Urinary bladder (tissue), 4 donors: ENCODE data around the gene SH3PXD2A. TPM values are rescaled to one million over a fixed set of nuclear protein-coding genes. Genes with fewer than 3 reads are reported as not detected.

Experiments
- DNase-seq: peaks from one replicate; pipeline ENCODE4 v3.0.0-alpha.2; 2015; ENCODE audit errors: extremely low spot score
- H3K27ac ChIP-seq: one replicate; pipeline ENCODE4 v1.5.1; 2013; ENCODE audit warnings: low read depth, mild to moderate bottlenecking, moderate library complexity
- H3K36me3 ChIP-seq: one replicate; pipeline ENCODE4 v1.6.1; 2013; ENCODE audit warnings: mild to moderate bottlenecking, moderate library complexity; ENCODE audit not compliant: insufficient read depth
- H3K4me1 ChIP-seq: one replicate; pipeline ENCODE4 v1.6.1; 2013; ENCODE audit warnings: mild to moderate bottlenecking, moderate library complexity; ENCODE audit not compliant: insufficient read depth
- H3K4me3 ChIP-seq: one replicate; pipeline ENCODE4 v1.5.1; 2013; ENCODE audit warnings: low read depth, low read length
- WGBS: extraction: QIAGEN DNeasy Blood & Tissue Kit; methylation state at CpG from one replicate; pipeline ENCODE4 v1.1.7; 2013; 5-methylcytosine and 5-hydroxymethylcytosine counted together
- polyA plus RNA-seq: library from polyadenylated mRNA; stranded (reverse); fragments of 200-250 nt; gene quantifications from one replicate; pipeline ENCODE4 v1.2.3, GENCODE V29; 2013
- total RNA-seq: library from RNA; depleted of rRNA; stranded (reverse); fragments of >200 nt; gene quantifications from one replicate; pipeline ENCODE4 v1.2.3, GENCODE V29; 2014
- donor health status: healthy with polysubstance abuse.
- donor health status: healthy.

SH3PXD2A gene
- total and polyA plus RNA-seq, 2 donors: 29.6 to 56.9 TPM

DNA sequence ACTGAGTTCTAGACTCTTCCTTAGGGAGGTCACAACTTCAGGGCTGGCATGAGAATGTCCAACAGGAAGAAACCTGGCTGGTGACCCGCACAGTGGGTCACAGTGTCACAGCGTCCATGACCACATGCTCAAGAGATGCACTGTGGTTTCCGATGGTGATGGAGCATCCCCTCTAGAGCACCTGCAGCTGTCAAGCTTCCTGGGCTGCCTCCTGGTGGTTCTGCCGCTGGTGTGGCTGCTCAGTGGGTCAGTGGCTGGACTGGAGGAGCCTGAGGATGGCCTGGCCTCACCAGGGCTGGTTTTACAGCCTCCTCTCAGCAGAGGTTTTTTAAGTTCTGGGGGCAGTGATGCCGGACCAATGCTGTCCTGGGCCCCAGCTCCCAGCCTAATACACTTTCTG is 149.3 kb downstream of the SH3PXD2A start:
- Histone ChIP-seq H3K27ac (no peak overlapping the region), H3K36me3 (no peaks in the 10 kb centered on the region), H3K4me3 (no peak overlapping the region), H3K4me1 (no peaks in the 10 kb centered on the region)
- 87% methylated on average over 5 of the region's 5 CpGs for WGBS
- no peak for DNase-seq

DNA sequence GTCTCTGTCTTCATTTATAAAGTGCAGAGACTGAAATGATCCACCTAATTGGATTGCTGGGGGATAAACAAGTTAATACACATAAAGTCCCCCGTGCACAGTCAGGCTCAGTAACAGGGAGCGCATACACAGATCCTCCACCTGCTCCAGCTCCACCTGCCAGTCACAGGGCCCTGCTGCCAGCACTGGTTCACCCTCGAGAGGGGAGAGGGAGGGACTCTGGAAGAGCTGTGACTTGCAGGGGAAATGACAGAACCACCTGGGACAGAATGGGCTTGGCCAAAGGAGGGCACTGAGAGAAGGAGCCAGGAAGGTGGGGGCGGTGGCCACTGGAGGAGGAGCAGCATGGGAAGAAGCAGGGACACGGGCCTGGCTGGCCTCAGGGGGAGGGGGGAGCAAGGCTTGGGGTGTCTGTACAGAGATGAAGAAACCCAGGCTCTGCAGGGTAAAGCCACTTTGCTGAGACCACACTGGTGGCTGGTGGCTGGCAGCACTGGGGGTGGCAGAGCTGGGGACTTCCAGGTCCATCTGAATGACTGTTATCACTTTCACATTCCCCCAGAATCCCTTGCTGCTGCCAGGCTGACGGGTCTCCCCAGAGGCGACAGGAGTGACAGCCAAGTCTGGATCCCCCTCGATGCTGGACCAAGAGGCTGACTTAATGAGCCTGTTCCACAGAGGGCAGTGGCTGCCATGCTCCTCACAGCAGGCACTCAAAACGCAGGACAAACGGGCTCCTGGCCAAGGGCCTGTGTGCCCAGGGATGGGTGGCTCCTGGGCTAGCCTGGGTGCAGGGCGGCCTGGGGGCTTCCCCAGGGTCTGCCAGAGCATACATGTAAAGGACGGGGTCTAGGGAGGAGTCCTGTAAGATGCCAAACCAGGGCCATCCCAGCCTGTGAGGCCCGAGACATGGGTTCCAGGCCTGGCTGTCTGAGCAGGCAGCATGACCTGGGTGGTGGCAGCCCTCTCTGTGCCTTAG is 151.1 kb downstream of the SH3PXD2A start:
- WGBS: 86% methylated on average over 13 of the region's 13 CpGs
- H3K4me1 ChIP-seq: no peaks in the 10 kb centered on the region
- no peak for DNase-seq
- no peak overlapping the region for H3K27ac ChIP-seq
- no peak overlapping the region for H3K4me3 ChIP-seq
- no peaks in the 10 kb centered on the region for H3K36me3 ChIP-seq

- Histone ChIP-seq H3K36me3 (no peaks in the 10 kb centered on the region), H3K27ac (no peak overlapping the region), H3K4me1 (no peaks in the 10 kb centered on the region), H3K4me3 (no peak overlapping the region)
- WGBS: 65% methylated on average over 1 of the region's 1 CpG
- no peak for DNase-seq
Observed at GRCh38 chr10:103701380-103702222, 153.8 kb downstream of the SH3PXD2A start.

- DNase-seq: no peak
- H3K36me3 ChIP-seq: no peaks in the 10 kb centered on the region
- H3K4me3 ChIP-seq: no peak overlapping the region
- no peak overlapping the region for H3K27ac ChIP-seq
- no peaks in the 10 kb centered on the region for H3K4me1 ChIP-seq
Observed at GRCh38 chr10:103700436-103700715, 155.0 kb downstream of the SH3PXD2A start.

DNA sequence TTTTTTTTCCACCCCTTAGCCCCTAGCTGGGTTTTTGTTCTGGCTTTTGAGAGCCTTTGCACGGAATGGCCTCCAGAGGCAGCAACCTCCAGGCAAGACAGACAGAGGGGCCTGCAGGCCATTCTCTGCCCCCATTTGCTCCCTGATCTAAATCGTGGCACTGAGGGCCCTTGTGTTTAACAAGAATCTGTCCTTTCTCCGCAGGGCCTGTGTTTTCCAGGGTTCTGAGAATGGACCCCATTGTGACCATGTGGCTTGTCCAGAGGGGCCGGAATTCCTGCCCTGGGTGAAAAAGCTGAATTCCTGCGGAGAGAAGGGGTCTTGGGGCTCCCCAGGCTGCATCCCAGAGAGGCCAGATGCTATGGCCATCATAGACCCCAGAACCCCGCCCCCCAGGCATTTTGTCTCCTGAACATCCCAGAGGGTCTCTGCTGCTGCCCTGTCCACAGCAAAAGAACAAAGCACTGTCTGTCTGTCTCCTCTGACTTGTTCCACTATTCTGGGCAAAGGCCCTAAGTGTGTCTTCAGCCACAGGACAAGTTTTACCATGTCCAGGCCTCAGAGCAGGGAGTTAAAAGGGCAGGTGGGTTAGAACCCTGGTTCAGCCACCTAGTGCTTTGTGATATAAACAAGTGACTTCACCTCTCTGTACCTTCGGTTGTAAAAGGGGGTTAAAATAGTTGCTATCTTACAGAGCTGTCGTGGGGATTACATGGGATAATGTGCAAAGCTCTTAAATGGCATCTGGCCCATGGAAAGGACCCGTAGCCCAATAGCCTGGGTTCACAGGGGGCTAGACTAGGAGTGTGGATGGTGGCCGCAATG is 155.6 kb downstream of the SH3PXD2A start:
- DNase-seq: no peak
- Histone ChIP-seq H3K36me3 (no peaks in the 10 kb centered on the region), H3K27ac (no peak overlapping the region), H3K4me3 (no peak overlapping the region), H3K4me1 (no peaks in the 10 kb centered on the region)
- 69% methylated on average over 10 of the region's 10 CpGs for WGBS

DNA sequence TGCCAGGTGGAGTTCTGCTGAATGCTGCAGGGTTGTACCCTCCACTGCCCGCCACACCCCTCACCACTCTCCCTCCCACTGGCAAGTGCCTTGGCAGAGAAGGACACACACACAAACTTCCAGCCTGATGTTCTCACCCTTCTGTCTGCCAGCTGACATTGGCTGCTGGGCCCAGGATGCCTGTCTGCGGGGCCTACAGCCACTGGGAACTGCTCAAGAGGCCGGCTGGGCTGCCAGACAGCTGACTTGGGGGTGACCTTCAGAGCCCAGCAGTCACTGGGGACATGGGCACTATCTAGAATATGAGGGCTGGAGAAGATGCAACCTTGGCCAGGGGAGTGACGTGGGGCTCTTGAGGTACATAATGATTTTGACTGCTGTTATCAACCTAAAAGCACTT is 157.1 kb downstream of the SH3PXD2A start:
- no peak overlapping the region for H3K4me3 ChIP-seq
- WGBS: 92% methylated on average over 4 of the region's 4 CpGs
- DNase-seq: no peak
- no peaks in the 10 kb centered on the region for H3K4me1 ChIP-seq
- no peaks in the 10 kb centered on the region for H3K36me3 ChIP-seq
- H3K27ac ChIP-seq: no peak overlapping the region

- Histone ChIP-seq H3K4me1 (no peaks in the 10 kb centered on the region), H3K27ac (no peak overlapping the region), H3K36me3 (no peaks in the 10 kb centered on the region), H3K4me3 (no peak overlapping the region)
- DNase-seq: no peak
- WGBS: 93% methylated on average over 4 of the region's 4 CpGs
Observed at GRCh38 chr10:103697787-103698186, 157.6 kb downstream of the SH3PXD2A start.

- no peaks in the 10 kb centered on the region for H3K4me1 ChIP-seq
- no peak for DNase-seq
Observed at GRCh38 chr10:103696411-103697145, 158.8 kb downstream of the SH3PXD2A start.

DNA sequence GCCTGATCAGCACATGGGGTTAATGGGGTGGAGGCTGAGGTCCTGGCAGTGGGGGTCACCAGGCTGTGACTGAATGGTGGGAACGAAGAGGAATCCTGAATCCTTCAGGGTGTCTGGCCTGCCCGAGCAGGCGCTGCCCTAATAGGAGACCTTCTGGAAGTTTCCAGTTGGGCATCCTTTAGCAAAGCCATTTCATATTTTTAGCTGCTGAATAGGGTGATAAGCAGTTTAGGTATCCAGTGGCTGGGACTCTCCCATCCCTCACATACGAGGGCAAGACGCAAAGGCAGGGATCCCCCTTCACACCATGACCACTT is 159.3 kb downstream of the SH3PXD2A start:
- Histone ChIP-seq H3K36me3 (no peaks in the 10 kb centered on the region), H3K4me3 (no peak overlapping the region), H3K4me1 (no peaks in the 10 kb centered on the region), H3K27ac (no peak overlapping the region)
- DNase-seq: no peak
- whole genome bisulfite sequencing: 84% methylated on average over 5 of the region's 5 CpGs

More at GRCh38 chr10:103696411-103697145, 158.8 kb downstream of the SH3PXD2A start:
- Histone ChIP-seq H3K4me3 (no peak overlapping the region), H3K27ac (no peak overlapping the region), H3K36me3 (no peaks in the 10 kb centered on the region)
- WGBS: 35% methylated on average over 10 of the region's 10 CpGs

GRCh38 chr10:103695584-103696005 is 159.8 kb downstream of the SH3PXD2A start:
- 57% methylated on average over 4 of the region's 4 CpGs for WGBS

DNA sequence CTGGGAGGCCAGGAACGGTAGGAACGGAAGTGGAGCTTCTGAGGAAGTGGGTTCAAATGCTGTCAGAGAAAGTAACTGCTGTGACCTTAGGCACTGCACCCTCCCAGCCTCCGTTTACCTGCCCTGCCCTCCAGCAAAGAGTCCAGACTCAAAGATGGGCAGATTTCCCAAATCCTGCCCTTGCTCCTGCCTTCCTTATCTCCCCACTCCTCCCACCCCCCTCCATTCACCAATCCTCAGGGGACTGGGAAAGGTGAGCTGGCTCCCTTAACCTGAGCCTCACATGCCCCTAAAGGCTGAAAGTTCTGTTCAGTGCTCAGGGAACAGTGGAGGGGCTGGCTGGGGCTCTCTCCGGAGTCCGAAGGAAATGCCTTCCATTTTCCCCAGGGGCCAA is 161.6 kb downstream of the SH3PXD2A start:
- DNase-seq: no peak
- Histone ChIP-seq H3K4me3 (no peak overlapping the region), H3K36me3 (no peaks in the 10 kb centered on the region), H3K4me1 (no peaks in the 10 kb centered on the region), H3K27ac (no peak overlapping the region)
- WGBS: 60% methylated on average over 5 of the region's 5 CpGs

More at GRCh38 chr10:103695584-103696005, 159.8 kb downstream of the SH3PXD2A start:
- no peaks in the 10 kb centered on the region for H3K4me1 ChIP-seq
- no peak overlapping the region for H3K4me3 ChIP-seq
- DNase-seq: no peak
- H3K36me3 ChIP-seq: no peaks in the 10 kb centered on the region
- no peak overlapping the region for H3K27ac ChIP-seq

GRCh38 chr10:103692952-103693811 is 162.2 kb downstream of the SH3PXD2A start:
- 11% methylated on average over 69 of the region's 69 CpGs for WGBS
- no peak overlapping the region for H3K27ac ChIP-seq
- no peak for DNase-seq
- no peaks in the 10 kb centered on the region for H3K4me1 ChIP-seq
- no peaks in the 10 kb centered on the region for H3K36me3 ChIP-seq
- H3K4me3 ChIP-seq: peak overlapping the region; percentile 37
